CD4-positive, alpha-beta memory T cell (primary cell): Measurements from ENCODE around the gene CCK. TPM values are rescaled to one million over a fixed set of nuclear protein-coding genes. Genes with fewer than 3 reads are reported as not detected.

Source experiments
- CTCF ChIA-PET: fragments of 350-600 bp; sonication (Branson Sonifier 250); formaldehyde crosslinking; loops from one replicate; lab custom pipeline; 2021; ENCODE audit warnings: inconsistent platforms; ENCODE audit not compliant: partially characterized antibody; lab: Charles Lee
- POLR2A ChIA-PET: fragments of 350-600 bp; sonication (Branson Sonifier 250); formaldehyde crosslinking; loops from one replicate; lab custom pipeline; 2021; ENCODE audit not compliant: partially characterized antibody; lab: Charles Lee
- DNase-seq, 5 donors: peaks; one replicate each; pipeline versions ENCODE4 v3.0.0 to v3.0.0-alpha.2; 2020 to 2022; ENCODE audit warnings: mixed read lengths in 1 of 5
- H3K27ac ChIP-seq: one replicate; pipeline ENCODE4 v1.7.0; 2013; ENCODE audit warnings: low read depth, low read length
- H3K27me3 ChIP-seq: 2 replicates; pipeline ENCODE4 v1.7.0; 2013; ENCODE audit warnings: mild to moderate bottlenecking, low read length, moderate library complexity; ENCODE audit not compliant: insufficient read depth
- H3K36me3 ChIP-seq: 2 replicates; pipeline ENCODE4 v1.7.0; 2013; ENCODE audit warnings: mild to moderate bottlenecking, low read length, moderate library complexity; ENCODE audit not compliant: insufficient read depth
- H3K4me1 ChIP-seq: 2 replicates; pipeline ENCODE4 v1.7.0; 2013; ENCODE audit warnings: mild to moderate bottlenecking, low read length, moderate library complexity; ENCODE audit not compliant: insufficient read depth
- H3K4me3 ChIP-seq, 2 donors: one replicate each; pipeline ENCODE4 v1.7.0; 2013; ENCODE audit warnings: low read length in 2 of 2, mild to moderate bottlenecking in 1 of 2
- H3K9me3 ChIP-seq, 2 donors: one replicate each; pipeline ENCODE4 v1.7.0; 2013; ENCODE audit warnings: low read length in 2 of 2, control low read depth in 1 of 2; ENCODE audit not compliant: control insufficient read depth in 1 of 2
- H3K27ac Mint-ChIP-seq, 7 donors: one replicate each; pipeline ENCODE4 v1.8.0; 2020 to 2021; ENCODE audit warnings: mixed read lengths in 7 of 7, mild to moderate bottlenecking in 6 of 7, inconsistent platforms in 3 of 7, moderate library complexity in 3 of 7
- H3K27me3 Mint-ChIP-seq, 2 donors: one replicate each; pipeline ENCODE4 v1.8.0; 2020 to 2021; ENCODE audit warnings: mixed read lengths in 2 of 2
- H3K36me3 Mint-ChIP-seq, 2 donors: one replicate each; pipeline ENCODE4 v1.8.0; 2020 to 2021; ENCODE audit warnings: mixed read lengths in 2 of 2, inconsistent platforms in 1 of 2, mild to moderate bottlenecking in 1 of 2
- H3K4me1 Mint-ChIP-seq, 4 donors: one replicate each; pipeline ENCODE4 v1.8.0; 2020 to 2021; ENCODE audit warnings: mixed read lengths in 4 of 4, mild to moderate bottlenecking in 1 of 4
- H3K4me3 Mint-ChIP-seq, 8 donors: one replicate each; pipeline ENCODE4 v1.8.0; 2020 to 2021; ENCODE audit warnings: mixed read lengths in 8 of 8, mild to moderate bottlenecking in 7 of 8, moderate library complexity in 6 of 8, inconsistent platforms in 3 of 8
- H3K9me3 Mint-ChIP-seq, 8 donors: one replicate each; pipeline ENCODE4 v1.8.0; 2020 to 2021; ENCODE audit warnings: mixed read lengths in 8 of 8, mild to moderate bottlenecking in 5 of 8, inconsistent platforms in 3 of 8, moderate library complexity in 1 of 8
- intact Hi-C: fragments of 100-400 bp; cut with micrococcal nuclease; formaldehyde crosslinking; loops from one replicate; pipeline ENCODE4 v1.15.1; 2023
- polyA plus RNA-seq, 2 donors: library from polyadenylated mRNA; unstranded; fragments of 300-500 nt; fragmentation: Illumina TruSeq; gene quantifications; one replicate each; pipeline ENCODE4 v1.2.3, GENCODE V29; 2021
- total RNA-seq, 2 experiments: library from RNA; stranded (reverse); gene quantifications; one replicate each; pipeline ENCODE4 v1.2.3, GENCODE V29; 2021

CCK gene
- total and polyA plus RNA-seq, 4 experiments from 2014 or later: not detected

GRCh38 chr3:42257007-42257406 is 9.0 kb downstream of the CCK start:
- Mint-ChIP-seq H3K27me3 (peaks cover 11 to 22% of the 10 kb centered on the region in 2 donors), H3K4me3 (no peak overlapping the region), H3K4me1 (no peaks in the 10 kb centered on the region), H3K9me3 (no peaks in the 10 kb centered on the region), H3K27ac (no peak overlapping the region), H3K36me3 (no peaks in the 10 kb centered on the region)
- Histone ChIP-seq H3K27me3 (no peaks in the 10 kb centered on the region), H3K4me1 (no peaks in the 10 kb centered on the region), H3K36me3 (no peaks in the 10 kb centered on the region), H3K27ac (no peak overlapping the region), H3K4me3 (no peak overlapping the region), H3K9me3 (no peaks in the 10 kb centered on the region)
- DNase-seq: no peak
- intact Hi-C loops: no loop called here
- ChIA-PET CTCF (interaction anchor here (1.0 kb wide), 1 partner anchor 9 kb away, joined by 3 read pairs; no protein-coding TSS in a partner anchor), POLR2A (no interaction called here)

- H3K4me3 Mint-ChIP-seq: no peak overlapping the region
- no peak overlapping the region for H3K27ac ChIP-seq
- no peaks in the 10 kb centered on the region for H3K36me3 ChIP-seq
- no peak overlapping the region for H3K4me3 ChIP-seq
- no peaks in the 10 kb centered on the region for H3K27me3 ChIP-seq
- DNase-seq: no peak
- H3K27ac Mint-ChIP-seq: no peak overlapping the region
- ChIA-PET POLR2A (no interaction called here), CTCF (interaction anchor here (1.4 kb wide), 1 partner anchor 9 kb away, joined by 3 read pairs; no protein-coding TSS in a partner anchor)
- H3K27me3 Mint-ChIP-seq: peaks cover 11 to 17% of the 10 kb centered on the region in 2 donors
- H3K9me3 ChIP-seq: no peaks in the 10 kb centered on the region
- no peaks in the 10 kb centered on the region for H3K4me1 Mint-ChIP-seq
- no peaks in the 10 kb centered on the region for H3K4me1 ChIP-seq
- intact Hi-C loops: no loop called here
- no peaks in the 10 kb centered on the region for H3K9me3 Mint-ChIP-seq
- no peaks in the 10 kb centered on the region for H3K36me3 Mint-ChIP-seq
These were observed 9.7 kb downstream of the CCK start for GRCh38 chr3:42256135-42256819.

- H3K27me3 ChIP-seq: no peaks in the 10 kb centered on the region
- H3K9me3 ChIP-seq: no peaks in the 10 kb centered on the region
- H3K9me3 Mint-ChIP-seq: no peaks in the 10 kb centered on the region
- CTCF ChIA-PET: no interaction called here
- intact Hi-C loops: no loop called here
- peaks cover 3 to 13% of the 10 kb centered on the region in 2 donors for H3K27me3 Mint-ChIP-seq
- no peak overlapping the region for H3K4me3 ChIP-seq
- H3K4me1 ChIP-seq: no peaks in the 10 kb centered on the region
- no peaks in the 10 kb centered on the region for H3K36me3 Mint-ChIP-seq
- H3K4me1 Mint-ChIP-seq: no peaks in the 10 kb centered on the region
- peak overlapping the region in 1 of 7 donors; percentile 63 for H3K27ac Mint-ChIP-seq
- no peaks in the 10 kb centered on the region for H3K36me3 ChIP-seq
- no peak overlapping the region for H3K27ac ChIP-seq
- POLR2A ChIA-PET: no interaction called here
- no peak overlapping the region for H3K4me3 Mint-ChIP-seq
- no peak for DNase-seq
These were observed 11.4 kb downstream of the CCK start for GRCh38 chr3:42254566-42254965.

GRCh38 chr3:42250761-42251160 is 15.2 kb downstream of the CCK start:
- Histone ChIP-seq H3K4me1 (peaks cover 3% of the 10 kb centered on the region), H3K4me3 (no peak overlapping the region), H3K9me3 (no peaks in the 10 kb centered on the region), H3K36me3 (no peaks in the 10 kb centered on the region), H3K27ac (no peak overlapping the region), H3K27me3 (no peaks in the 10 kb centered on the region)
- intact Hi-C loops: no loop called here
- CTCF ChIA-PET: no interaction called here
- H3K27me3 Mint-ChIP-seq: peaks cover 5 to 12% of the 10 kb centered on the region in 2 donors
- no peaks in the 10 kb centered on the region for H3K36me3 Mint-ChIP-seq
- H3K4me3 Mint-ChIP-seq: no peak overlapping the region
- POLR2A ChIA-PET: no interaction called here
- DNase-seq: no peak
- H3K9me3 Mint-ChIP-seq: no peaks in the 10 kb centered on the region
- peaks cover 4 to 9% (median 7%) of the 10 kb centered on the region in 4 donors for H3K4me1 Mint-ChIP-seq
- no peak overlapping the region for H3K27ac Mint-ChIP-seq

- Histone ChIP-seq H3K36me3 (no peaks in the 10 kb centered on the region), H3K27me3 (no peaks in the 10 kb centered on the region), H3K9me3 (no peaks in the 10 kb centered on the region), H3K4me1 (peaks cover 3% of the 10 kb centered on the region), H3K4me3 (no peak overlapping the region), H3K27ac (no peak overlapping the region)
- intact Hi-C loops: loop anchor here (1.0 to 2.0 kb wide), 3 partner anchors 196 to 633 kb away; no protein-coding TSS in a partner anchor
- peaks cover 6 to 15% of the 10 kb centered on the region in 2 donors for H3K27me3 Mint-ChIP-seq
- H3K4me1 Mint-ChIP-seq: peaks cover 4 to 9% (median 7%) of the 10 kb centered on the region in 4 donors
- peak overlapping the region in 3 of 8 donors; percentile 20 to 56 (median 45) for H3K4me3 Mint-ChIP-seq
- peak; percentile 55 to 64 (median 59) for DNase-seq
- CTCF ChIA-PET: interaction anchor here (0.8 to 3.9 kb wide), 15 partner anchors 8 to 631 kb away, joined by 3 to 57 read pairs (median 5); partner anchors contain the start of gene VIPR1
- POLR2A ChIA-PET: interaction anchor here (0.6 kb wide), 1 partner anchor 161 kb away, joined by 3 read pairs; no protein-coding TSS in a partner anchor
- peak overlapping the region in 2 of 7 donors; percentile 14 to 26 for H3K27ac Mint-ChIP-seq
- H3K36me3 Mint-ChIP-seq: no peaks in the 10 kb centered on the region
- peaks cover 0 to 3% (median 0%) of the 10 kb centered on the region in 8 donors for H3K9me3 Mint-ChIP-seq
These were observed 18.4 kb downstream of the CCK start for GRCh38 chr3:42247576-42248027.

GRCh38 chr3:42246091-42246490 is 19.9 kb downstream of the CCK start:
- no peak for DNase-seq

GRCh38 chr3:42236611-42237010 is 29.4 kb downstream of the CCK start:
- no peaks in the 10 kb centered on the region for H3K36me3 Mint-ChIP-seq
- no peak overlapping the region for H3K27ac Mint-ChIP-seq
- H3K27me3 ChIP-seq: no peaks in the 10 kb centered on the region
- no peak for DNase-seq
- no peaks in the 10 kb centered on the region for H3K4me1 Mint-ChIP-seq
- POLR2A ChIA-PET: no interaction called here
- no peaks in the 10 kb centered on the region for H3K36me3 ChIP-seq
- no peak overlapping the region for H3K27ac ChIP-seq
- peaks cover 2 to 17% (median 13%) of the 10 kb centered on the region in 8 donors for H3K9me3 Mint-ChIP-seq
- H3K4me3 ChIP-seq: no peak overlapping the region
- intact Hi-C loops: no loop called here
- H3K27me3 Mint-ChIP-seq: peaks cover 27 to 31% of the 10 kb centered on the region in 2 donors
- H3K4me3 Mint-ChIP-seq: no peak overlapping the region
- H3K9me3 ChIP-seq: no peaks in the 10 kb centered on the region
- CTCF ChIA-PET: no interaction called here
- H3K4me1 ChIP-seq: no peaks in the 10 kb centered on the region

More at GRCh38 chr3:42246091-42246490, 19.9 kb downstream of the CCK start:
- Mint-ChIP-seq H3K4me1 (peaks cover 4 to 9% (median 7%) of the 10 kb centered on the region in 4 donors), H3K27ac (no peak overlapping the region), H3K9me3 (peaks cover 0 to 3% (median 0%) of the 10 kb centered on the region in 8 donors), H3K36me3 (no peaks in the 10 kb centered on the region), H3K4me3 (no peak overlapping the region), H3K27me3 (peaks cover 6 to 15% of the 10 kb centered on the region in 2 donors)
- intact Hi-C loops: loop anchor here (2.0 kb wide), 1 partner anchor 635 kb away; no protein-coding TSS in a partner anchor
- H3K36me3 ChIP-seq: no peaks in the 10 kb centered on the region
- ChIA-PET POLR2A (no interaction called here), CTCF (interaction anchor here (0.6 to 0.9 kb wide), 2 partner anchors 197 to 498 kb away, joined by 3 read pairs; no protein-coding TSS in a partner anchor)
- H3K27ac ChIP-seq: no peak overlapping the region
- H3K9me3 ChIP-seq: no peaks in the 10 kb centered on the region
- H3K4me3 ChIP-seq: no peak overlapping the region
- peaks cover 3% of the 10 kb centered on the region for H3K4me1 ChIP-seq
- H3K27me3 ChIP-seq: no peaks in the 10 kb centered on the region
